GM13977 (cell line): ENCODE results near the gene LRRC61.

Experiments
- DNase-seq: peaks from one replicate; pipeline ENCODE4 v3.0.0; 2012; ENCODE audit warnings: low spot score
- in situ Hi-C: fragments of 300-500 bp; cut with MboI; formaldehyde crosslinking; loops from one replicate; pipeline ENCODE4 v1.12.0; 2022; ENCODE audit warnings: low sequenced_read_pairs, low pct_unique_long_range_greater_than_20kb, mixed read lengths, inconsistent platforms; ENCODE audit not compliant: unreplicated experiment
- TF ChIP-seq, protein P1 (sequence below): IDR thresholded peaks from 2 replicates; pipeline ENCODE4 v1.5.1; 2012; ENCODE audit warnings: mild to moderate bottlenecking, control low read depth; ENCODE audit not compliant: insufficient read depth; ENCODE audit errors: extremely low read depth, missing control alignments

LRRC61 gene

DNA sequence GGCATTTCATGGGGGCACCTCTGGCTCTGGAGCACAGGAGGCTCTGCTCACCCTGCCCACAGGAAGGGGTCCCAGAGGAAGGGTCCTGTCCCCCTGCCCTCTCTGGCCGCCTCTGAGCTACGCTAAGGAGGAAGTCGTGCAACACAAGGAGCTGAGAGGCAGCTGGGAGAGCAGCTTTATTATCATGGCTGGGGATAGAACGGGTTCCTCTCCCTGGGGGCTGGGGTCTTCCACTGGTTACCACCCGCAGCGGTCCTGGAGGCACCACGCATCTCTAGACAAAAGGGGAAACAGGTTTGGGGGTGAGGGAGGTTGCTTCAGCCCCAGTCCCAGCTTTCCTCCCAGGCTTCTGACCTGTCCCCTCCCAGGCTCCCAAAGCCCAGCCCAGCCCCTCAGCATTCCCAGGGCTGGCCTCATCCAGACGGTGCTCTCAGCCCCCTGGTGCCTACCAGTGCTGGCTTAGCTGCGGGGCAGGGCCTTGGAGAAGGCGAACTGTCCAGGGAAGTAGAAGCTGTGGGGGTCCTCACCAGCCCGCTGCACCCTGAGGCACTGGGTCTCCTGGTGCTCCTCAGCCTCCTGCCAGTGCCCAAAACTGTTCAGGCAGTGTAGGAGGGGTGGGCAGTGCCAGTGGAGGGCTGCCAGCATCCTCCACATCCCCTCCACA lies 15.1 kb downstream of the LRRC61 start:
- in situ Hi-C loops = no loop called here

GRCh38 chr7:150339409-150339809 lies 16.3 kb downstream of the LRRC61 start:
- in situ Hi-C loops = no loop called here
- DNase-seq = no peak
- TF ChIP-seq, protein P1, sequence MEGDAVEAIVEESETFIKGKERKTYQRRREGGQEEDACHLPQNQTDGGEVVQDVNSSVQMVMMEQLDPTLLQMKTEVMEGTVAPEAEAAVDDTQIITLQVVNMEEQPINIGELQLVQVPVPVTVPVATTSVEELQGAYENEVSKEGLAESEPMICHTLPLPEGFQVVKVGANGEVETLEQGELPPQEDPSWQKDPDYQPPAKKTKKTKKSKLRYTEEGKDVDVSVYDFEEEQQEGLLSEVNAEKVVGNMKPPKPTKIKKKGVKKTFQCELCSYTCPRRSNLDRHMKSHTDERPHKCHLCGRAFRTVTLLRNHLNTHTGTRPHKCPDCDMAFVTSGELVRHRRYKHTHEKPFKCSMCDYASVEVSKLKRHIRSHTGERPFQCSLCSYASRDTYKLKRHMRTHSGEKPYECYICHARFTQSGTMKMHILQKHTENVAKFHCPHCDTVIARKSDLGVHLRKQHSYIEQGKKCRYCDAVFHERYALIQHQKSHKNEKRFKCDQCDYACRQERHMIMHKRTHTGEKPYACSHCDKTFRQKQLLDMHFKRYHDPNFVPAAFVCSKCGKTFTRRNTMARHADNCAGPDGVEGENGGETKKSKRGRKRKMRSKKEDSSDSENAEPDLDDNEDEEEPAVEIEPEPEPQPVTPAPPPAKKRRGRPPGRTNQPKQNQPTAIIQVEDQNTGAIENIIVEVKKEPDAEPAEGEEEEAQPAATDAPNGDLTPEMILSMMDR = no peak

More for the DNA sequence above, 15.1 kb downstream of the LRRC61 start:
- TF ChIP-seq, protein P1 = no peak
- DNase-seq = no peak

DNA sequence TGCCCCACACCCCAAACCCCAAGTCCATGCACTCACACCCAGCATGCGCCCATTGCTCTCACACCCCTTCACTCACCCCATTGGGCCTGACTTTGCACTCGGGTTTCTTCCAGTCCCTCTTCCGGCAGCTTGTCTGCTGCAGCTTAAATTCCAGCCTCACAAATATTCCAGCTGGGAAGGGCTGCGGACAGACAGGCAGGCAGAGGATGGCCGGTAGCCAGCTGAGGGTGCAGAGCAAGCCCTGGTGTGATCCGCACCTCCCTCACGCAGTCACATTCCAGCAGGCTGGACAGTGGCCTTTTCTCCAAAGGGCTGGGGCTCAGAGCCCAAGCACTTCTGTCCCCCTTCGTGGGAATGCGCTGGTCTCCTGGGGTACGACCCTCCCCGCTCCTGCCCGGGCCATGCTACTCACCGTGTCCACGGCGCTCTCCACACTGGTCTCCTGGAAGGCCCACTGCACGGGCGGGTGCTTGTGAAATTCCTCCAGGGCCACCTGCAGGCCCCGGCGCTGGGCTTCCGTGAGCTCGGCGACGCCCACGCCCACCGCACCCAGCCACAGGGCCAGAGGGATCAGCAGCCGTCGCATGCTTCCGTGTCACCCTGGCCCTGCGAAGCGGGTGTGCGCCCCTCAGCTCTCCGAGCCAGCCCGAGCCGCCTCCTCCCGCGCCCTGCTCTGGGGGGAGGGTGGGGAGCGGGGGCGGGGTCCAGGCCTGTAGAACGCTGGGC lies 17.0 kb downstream of the LRRC61 start:
- TF ChIP-seq, protein P1 = no peak
- in situ Hi-C loops = no loop called here
- DNase-seq = no peak

DNA sequence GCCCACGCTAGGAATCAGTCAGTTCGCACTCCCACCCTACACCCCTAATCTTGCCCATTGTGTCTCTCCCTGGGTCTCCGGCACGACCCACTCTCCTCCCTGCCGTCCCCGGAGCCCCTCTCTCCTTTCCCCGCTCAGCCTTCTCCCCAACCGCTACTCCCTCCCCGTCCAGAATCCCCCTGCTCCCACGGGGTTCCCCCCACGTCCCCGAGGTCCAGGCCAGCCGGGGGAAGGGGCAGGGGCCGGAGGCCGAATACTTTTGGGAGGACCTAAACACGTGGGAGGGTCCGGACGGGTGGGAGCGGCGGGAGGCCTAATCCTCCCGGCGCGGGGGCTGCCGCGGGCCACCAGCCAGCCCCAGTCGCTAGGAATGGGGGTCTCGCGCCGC lies 17.7 kb downstream of the LRRC61 start:
- TF ChIP-seq, protein P1 = no peak
- in situ Hi-C loops = no loop called here

GRCh38 chr7:150341263-150342120 lies 18.3 kb downstream of the LRRC61 start, which contains the start of gene RARRES2:
Gene RARRES2, minus strand, starts transcription at chr7:150341629. Its CDS starts 1,020 bp downstream, at chr7:150340609.
- in situ Hi-C loops = no loop called here
- no peak for DNase-seq
- TF ChIP-seq, protein P1 = no peak

More for the DNA sequence above, 17.7 kb downstream of the LRRC61 start:
- no peak for DNase-seq

DNA sequence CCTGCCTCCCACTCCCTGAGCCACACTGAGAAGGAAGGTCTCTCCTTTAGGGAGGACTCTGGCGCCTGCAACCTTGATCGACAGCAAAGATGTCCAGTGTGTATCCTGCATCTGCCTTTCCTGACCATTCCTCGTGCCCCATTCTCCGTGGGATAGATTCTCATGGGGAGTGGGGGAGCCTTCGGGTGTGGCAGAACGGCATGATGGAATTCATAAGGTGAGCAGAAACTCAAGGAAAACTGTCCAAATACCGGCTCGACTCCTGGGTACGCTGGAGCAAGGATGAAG lies 18.9 kb downstream of the LRRC61 start:
- TF ChIP-seq, protein P1 = no peak
- DNase-seq = no peak
- in situ Hi-C loops = no loop called here
